Epithelial cell of esophagus (primary cell): ENCODE results near the gene CYFIP2.

Experiments
- DNase-seq: peaks from one replicate; pipeline ENCODE4 v3.0.0; 2010; ENCODE audit warnings: low read depth
- H3K4me3 ChIP-seq: 2 replicates; pipeline ENCODE4 v1.5.1; 2011; ENCODE audit warnings: mild to moderate bottlenecking, low read length, control low read depth
- TF ChIP-seq, protein P1 (sequence below): IDR thresholded peaks from 2 replicates; pipeline ENCODE4 v1.5.1; 2011; ENCODE audit warnings: low read depth, mild to moderate bottlenecking, low read length, control low read depth, inconsistent platforms; ENCODE audit not compliant: insufficient read depth; ENCODE audit errors: missing control alignments

CYFIP2 gene

DNA sequence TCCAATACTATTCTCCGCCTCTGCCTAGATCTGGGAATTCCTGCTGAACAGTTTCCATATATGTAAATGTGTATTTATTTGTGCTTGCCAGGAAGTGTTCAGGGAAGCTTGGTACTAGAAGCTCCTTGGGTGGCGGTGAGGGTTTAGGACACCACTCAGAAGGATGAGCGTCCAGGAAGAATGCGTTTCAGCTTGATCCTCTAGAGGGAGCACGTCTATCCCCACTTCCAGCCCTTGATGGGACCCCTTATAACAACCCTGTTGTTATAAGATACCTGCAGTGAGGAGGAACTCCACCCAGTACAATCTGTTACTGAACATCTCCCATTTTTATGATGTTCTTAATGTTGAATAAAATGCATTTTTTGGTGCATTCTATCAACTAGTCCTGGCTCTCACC is 88.9 kb downstream of the CYFIP2 start:
- H3K4me3 ChIP-seq: no peak overlapping the region
- DNase-seq: peak; percentile 14
- TF ChIP-seq, protein P1, sequence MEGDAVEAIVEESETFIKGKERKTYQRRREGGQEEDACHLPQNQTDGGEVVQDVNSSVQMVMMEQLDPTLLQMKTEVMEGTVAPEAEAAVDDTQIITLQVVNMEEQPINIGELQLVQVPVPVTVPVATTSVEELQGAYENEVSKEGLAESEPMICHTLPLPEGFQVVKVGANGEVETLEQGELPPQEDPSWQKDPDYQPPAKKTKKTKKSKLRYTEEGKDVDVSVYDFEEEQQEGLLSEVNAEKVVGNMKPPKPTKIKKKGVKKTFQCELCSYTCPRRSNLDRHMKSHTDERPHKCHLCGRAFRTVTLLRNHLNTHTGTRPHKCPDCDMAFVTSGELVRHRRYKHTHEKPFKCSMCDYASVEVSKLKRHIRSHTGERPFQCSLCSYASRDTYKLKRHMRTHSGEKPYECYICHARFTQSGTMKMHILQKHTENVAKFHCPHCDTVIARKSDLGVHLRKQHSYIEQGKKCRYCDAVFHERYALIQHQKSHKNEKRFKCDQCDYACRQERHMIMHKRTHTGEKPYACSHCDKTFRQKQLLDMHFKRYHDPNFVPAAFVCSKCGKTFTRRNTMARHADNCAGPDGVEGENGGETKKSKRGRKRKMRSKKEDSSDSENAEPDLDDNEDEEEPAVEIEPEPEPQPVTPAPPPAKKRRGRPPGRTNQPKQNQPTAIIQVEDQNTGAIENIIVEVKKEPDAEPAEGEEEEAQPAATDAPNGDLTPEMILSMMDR: peak; percentile 32

DNA sequence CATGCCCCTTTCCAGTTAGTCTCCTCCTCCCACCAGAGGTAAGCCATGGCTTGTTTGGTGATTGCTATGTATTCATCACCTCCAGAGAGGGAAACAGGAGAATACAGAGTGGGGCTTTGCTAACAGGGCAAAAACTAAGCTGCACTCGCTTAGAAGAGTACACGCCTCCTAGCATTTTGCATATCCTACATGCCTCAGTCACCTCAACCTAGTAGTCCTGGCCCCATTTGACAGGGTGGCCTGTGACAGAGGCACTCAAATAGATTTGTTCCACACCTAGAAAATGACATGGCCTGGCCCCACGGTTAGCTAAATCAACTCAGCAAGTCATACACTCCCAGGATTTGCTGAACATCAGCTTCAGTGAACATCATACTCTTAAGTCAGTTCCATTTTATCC is 90.7 kb downstream of the CYFIP2 start:
- no peak for DNase-seq
- no peak overlapping the region for H3K4me3 ChIP-seq
- TF ChIP-seq, protein P1: no peak

DNA sequence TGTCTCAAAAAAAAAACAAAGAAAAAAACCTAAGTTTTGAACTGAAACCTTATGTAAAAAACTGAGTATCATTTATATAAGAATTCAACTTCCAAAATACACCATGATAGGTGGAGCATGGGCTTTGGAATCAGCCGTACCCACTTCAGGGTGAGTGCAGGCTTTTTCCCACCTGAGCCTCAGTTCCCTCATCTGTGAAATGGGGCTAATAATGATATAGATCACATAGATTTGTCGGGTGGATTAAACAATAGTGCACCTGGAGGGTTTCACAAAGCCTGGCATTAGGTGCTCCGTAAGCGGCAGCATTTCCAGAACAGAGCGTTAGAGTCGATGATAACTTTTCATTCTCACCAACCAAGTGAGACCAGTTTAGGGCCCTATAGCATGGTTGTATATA is 91.9 kb downstream of the CYFIP2 start:
- TF ChIP-seq, protein P1: no peak
- H3K4me3 ChIP-seq: no peak overlapping the region

DNA sequence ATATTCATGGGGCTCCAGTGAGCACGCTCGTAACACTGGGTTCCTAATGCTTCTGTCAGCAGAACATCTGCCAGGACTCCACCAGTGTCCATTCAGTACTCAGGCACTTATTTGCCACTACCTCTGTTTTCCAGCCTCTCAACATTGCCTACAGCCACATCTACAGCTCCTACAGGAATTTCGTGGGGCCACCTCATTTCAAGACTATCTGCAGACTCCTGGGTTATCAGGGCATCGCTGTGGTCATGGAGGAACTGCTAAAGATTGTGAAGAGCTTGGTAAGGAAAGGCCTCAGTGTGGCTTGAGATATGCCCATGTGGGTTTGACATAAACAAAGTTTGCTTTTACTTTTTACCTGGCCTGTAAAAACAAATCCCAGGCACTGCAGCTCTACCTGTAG is 92.9 kb downstream of the CYFIP2 start:
- TF ChIP-seq, protein P1: no peak
- no peak for DNase-seq
- H3K4me3 ChIP-seq: no peak overlapping the region

More for the DNA sequence above, 91.9 kb downstream of the CYFIP2 start:
- DNase-seq: no peak

DNA sequence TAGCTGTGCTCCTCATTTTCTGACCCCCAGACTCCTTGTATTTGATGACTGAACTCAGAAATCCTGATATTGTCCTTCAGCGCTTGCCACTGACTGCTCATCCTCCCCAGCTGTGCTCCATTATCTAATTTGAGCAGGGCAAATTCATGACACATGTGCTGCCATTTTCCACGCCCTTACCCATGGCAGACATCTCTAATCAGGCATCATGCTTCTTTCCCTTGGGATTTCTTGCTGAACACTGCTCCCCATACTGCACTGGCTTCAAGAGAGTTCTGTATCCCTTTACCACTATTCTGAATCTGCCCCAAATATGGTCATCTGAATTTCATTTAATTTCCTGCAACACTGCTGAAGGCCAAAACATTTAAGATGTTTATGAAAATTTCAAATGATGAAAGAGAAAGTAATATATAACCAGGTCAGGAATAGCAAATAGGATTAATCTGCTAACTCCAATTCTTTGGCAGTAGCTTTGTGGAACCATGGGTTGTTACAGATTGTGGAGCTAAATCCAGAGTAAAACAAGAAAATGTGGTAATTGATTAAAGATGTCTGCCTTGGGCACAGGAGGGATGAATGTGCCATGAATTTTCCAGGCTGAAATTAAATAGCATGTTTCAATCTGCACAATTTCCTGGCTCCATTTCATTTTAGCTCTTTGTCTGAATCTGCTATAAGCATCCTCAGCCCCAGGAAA is 93.6 kb downstream of the CYFIP2 start:
- H3K4me3 ChIP-seq: no peak overlapping the region
- TF ChIP-seq, protein P1: no peak
- no peak for DNase-seq

DNA sequence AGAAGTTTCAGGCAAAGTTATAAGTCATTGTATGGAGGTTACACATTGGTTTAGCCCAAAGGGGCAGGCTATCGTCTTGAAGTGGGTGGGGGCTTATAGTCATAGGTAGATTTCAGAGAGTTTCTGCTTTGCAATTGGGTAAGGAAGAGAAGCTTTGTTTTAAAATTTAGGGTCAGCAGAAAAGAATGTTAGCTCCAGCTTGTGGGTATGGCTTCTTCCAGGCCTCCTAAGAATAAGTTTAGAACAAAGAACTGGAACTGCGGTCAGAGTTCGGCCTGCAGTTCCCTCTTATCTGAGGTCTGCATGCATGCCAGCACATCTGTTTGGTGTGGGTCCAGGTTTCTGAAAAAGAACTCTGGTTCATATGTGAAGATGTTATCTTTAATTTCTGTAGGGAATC is 96.1 kb downstream of the CYFIP2 start:
- no peak overlapping the region for H3K4me3 ChIP-seq
- no peak for DNase-seq
- TF ChIP-seq, protein P1: no peak

DNA sequence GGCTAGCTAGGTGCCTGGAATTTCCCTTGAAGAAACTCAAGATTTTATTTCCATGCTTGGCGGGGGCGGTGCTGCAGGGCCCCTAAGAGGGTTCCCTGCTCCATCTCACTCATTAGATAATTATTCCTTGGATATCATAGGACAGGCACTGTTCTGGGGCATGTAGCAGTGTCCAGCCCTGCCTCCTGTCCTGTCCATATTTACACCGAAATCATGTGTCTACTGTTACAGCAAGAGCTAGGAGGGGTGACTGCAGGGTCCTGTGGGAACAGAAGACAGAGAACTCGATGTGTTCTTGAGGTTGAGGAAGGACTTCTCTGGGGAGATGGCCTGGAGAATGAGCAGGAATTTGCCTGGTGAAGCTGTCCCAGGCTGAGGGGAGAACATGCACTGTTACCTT is 96.6 kb downstream of the CYFIP2 start:
- no peak for DNase-seq
- TF ChIP-seq, protein P1: no peak
- H3K4me3 ChIP-seq: no peak overlapping the region
